ENCODE data around the gene INTS6L. TPM values are rescaled to one million over a fixed set of nuclear protein-coding genes. Genes with fewer than 3 reads are reported as not detected.
A peak's percentile ranks its signal among the peaks of the same experiment; 100 is the strongest.

Gene INTS6L
- total and polyA plus RNA-seq, 2 of the 8 experiments (the other 6 are each of a cell fraction or from before 2014, with no cell fraction given), result 4.1 to 5.2 TPM

DNA sequence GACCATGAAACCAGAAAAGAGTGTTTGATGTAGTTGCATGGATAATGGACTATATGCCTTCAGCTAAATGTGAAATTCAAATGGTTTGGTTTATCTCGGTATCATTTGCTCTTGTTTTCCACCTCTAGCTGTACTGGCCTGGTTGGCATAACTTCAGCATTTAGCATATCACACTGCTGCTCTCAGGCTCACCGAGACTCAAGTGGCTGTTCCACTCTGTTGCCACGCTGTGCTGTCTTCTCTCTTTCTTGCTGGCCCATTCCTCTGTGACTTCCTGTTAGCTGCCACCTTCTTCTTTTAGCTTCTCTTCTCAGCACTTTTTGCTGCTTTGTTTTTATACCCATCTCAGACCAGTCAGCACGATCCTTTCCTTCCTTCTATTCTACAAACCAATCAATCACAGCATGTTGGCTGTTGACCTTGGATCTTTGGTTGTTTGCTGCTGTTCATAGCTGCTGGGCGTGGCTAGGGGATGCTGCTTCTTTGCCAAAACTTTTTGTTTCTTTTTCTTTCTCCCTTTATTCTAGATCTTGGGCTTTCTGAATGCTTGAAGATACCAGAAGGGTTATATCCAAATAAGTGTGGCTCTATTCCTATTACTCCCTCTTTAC lies 24.0 kb downstream of the INTS6L start:
- Histone ChIP-seq H3K4me2 (ENCODE audit: insufficient read depth in 1 of 2, low read depth in 2 of 2, low read length in 2 of 2) (no peak overlapping the region), H3K4me1 (replicated peaks in 1 of 4; ENCODE audit: control insufficient read depth in 3 of 4, insufficient read depth in 4 of 4, low read length in 3 of 4) (0 out of 7 replicates have a peak, but pooled peaks cover 0 to 3% (median 0%) of the 10 kb centered on the region in 4 experiments), H3K56ac (replicated peaks; ENCODE audit: insufficient read length, low read depth, low read length) (no peak overlapping the region), H3K27ac (ENCODE audit: low read depth, low read length) (no peak overlapping the region), H4K5ac (ENCODE audit: insufficient read length, low read depth, low read length) (no peak overlapping the region), H3K14ac (ENCODE audit: insufficient read length) (no peak overlapping the region), H3K27me3 (replicated peaks in 1 of 4; ENCODE audit: control insufficient read depth in 3 of 4, extremely low read depth in 1 of 4, insufficient read depth in 3 of 4, low read length in 3 of 4) (no peaks in the 10 kb centered on the region), H3K9ac (replicated peaks in 1 of 4; ENCODE audit: extremely low read depth in 1 of 4, low read depth in 3 of 4, low read length in 3 of 4) (no peak overlapping the region), H3K4me3 (ENCODE audit: extremely low read depth in 1 of 4, insufficient read depth in 2 of 4, low read depth in 3 of 4, low read length in 4 of 4) (no peak overlapping the region), H2AFZ (ENCODE audit: low read length) (no peak overlapping the region), H2BK5ac (ENCODE audit: low read depth, low read length) (no peak overlapping the region), H3K36me3 (ENCODE audit: control insufficient read depth in 2 of 4, insufficient read depth in 4 of 4, low read length in 3 of 4) (no peaks in the 10 kb centered on the region), H3K4ac (replicated peaks; ENCODE audit: insufficient read length, low read depth, low read length) (no peak overlapping the region), H2BK15ac (ENCODE audit: low read length) (no peak overlapping the region), H4K20me1 (replicated peaks in 1 of 2; ENCODE audit: control insufficient read depth in 1 of 2, insufficient read depth in 2 of 2, low read length in 2 of 2) (no peaks in the 10 kb centered on the region), H3K9me3 (ENCODE audit: insufficient read depth in 2 of 2, low read depth in 1 of 2, low read length in 1 of 2) (no peaks in the 10 kb centered on the region), H3K79me1 (ENCODE audit: low read depth, low read length) (no peaks in the 10 kb centered on the region), H4K8ac (ENCODE audit: extremely low read depth, insufficient read depth, low read length) (no peak overlapping the region), H2BK120ac (replicated peaks; ENCODE audit: low read depth, low read length) (no peak overlapping the region), H3K23ac (ENCODE audit: insufficient read length) (no peak overlapping the region), H4K91ac (replicated peaks; ENCODE audit: insufficient read length, low read length) (no peak overlapping the region), H3K23me2 (ENCODE audit: low read depth, low read length) (no peaks in the 10 kb centered on the region), H2BK12ac (ENCODE audit: low read depth, low read length) (peak overlapping the region; percentile 27; the same call in 1 of the 2 replicates), H3K79me2 (ENCODE audit: control insufficient read depth in 1 of 2, insufficient read depth in 2 of 2, low read length in 2 of 2) (no peaks in the 10 kb centered on the region), H3K18ac (ENCODE audit: extremely low read depth, low read length) (no peak overlapping the region), H2AK5ac (ENCODE audit: low read depth, low read length) (no peak overlapping the region), H2BK20ac (ENCODE audit: low read length) (no peak overlapping the region)
- TF ChIP-seq NANOG (IDR thresholded peaks at IDR 0.05; ENCODE audit: insufficient read depth, low read depth, low read length, poor library complexity, severe bottlenecking), result no peak
- no peak for TF ChIP-seq CBX5 (IDR thresholded peaks at IDR 0.05; ENCODE audit: low read depth, low read length)
- TF ChIP-seq BACH1 (IDR thresholded peaks at IDR 0.05; ENCODE audit: low read length), result no peak
- TF ChIP-seq KDM1A (IDR thresholded peaks at IDR 0.05; ENCODE audit: borderline replicate concordance, low read length), result no peak
- no peak for TF ChIP-seq GABPA (IDR thresholded peaks at IDR 0.05; ENCODE audit: borderline replicate concordance, insufficient read depth, low read length)
- TF ChIP-seq, protein P1, sequence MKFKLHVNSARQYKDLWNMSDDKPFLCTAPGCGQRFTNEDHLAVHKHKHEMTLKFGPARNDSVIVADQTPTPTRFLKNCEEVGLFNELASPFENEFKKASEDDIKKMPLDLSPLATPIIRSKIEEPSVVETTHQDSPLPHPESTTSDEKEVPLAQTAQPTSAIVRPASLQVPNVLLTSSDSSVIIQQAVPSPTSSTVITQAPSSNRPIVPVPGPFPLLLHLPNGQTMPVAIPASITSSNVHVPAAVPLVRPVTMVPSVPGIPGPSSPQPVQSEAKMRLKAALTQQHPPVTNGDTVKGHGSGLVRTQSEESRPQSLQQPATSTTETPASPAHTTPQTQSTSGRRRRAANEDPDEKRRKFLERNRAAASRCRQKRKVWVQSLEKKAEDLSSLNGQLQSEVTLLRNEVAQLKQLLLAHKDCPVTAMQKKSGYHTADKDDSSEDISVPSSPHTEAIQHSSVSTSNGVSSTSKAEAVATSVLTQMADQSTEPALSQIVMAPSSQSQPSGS (IDR thresholded peaks at IDR 0.05; ENCODE audit: low read length), result no peak
- no peak for TF ChIP-seq FOSL1 (IDR thresholded peaks at IDR 0.05; ENCODE audit: insufficient read depth, low read depth, low read length)
- 83% methylated on average over 4 of the region's 5 CpGs; no CpG with 5 or more reads in 1 of the 2 experiments for WGBS, 2 experiments (ENCODE audit: extremely low coverage in 1 of 2, insufficient coverage in 1 of 2, insufficient read length in 1 of 2, insufficient replicate concordance in 2 of 2, low coverage in 1 of 2, low lambda C conversion rate in 2 of 2, missing lambda C conversion rate in 1 of 2)
- ChIA-PET POLR2A (ENCODE audit: partially characterized antibody) (no interaction called here), CTCF (ENCODE audit: partially characterized antibody) (interaction anchor here (0.9 to 2.0 kb wide), 14 partner anchors 8 to 386 kb away, joined by 3 to 9 read pairs (median 4); no protein-coding TSS in a partner anchor)
- no peak for DNase-seq (ENCODE audit: low read depth in 1 of 2, low spot score in 2 of 2)
- FAIRE-seq, result no peak
